ENCODE data around the gene CERKL. TPM values are rescaled to one million over a fixed set of nuclear protein-coding genes. Genes with fewer than 3 reads are reported as not detected.

Gene CERKL
- total RNA-seq, 1 experiment from 2014 or later = 0.24 TPM

GRCh38 chr2:181575650-181576025, 81.3 kb downstream of the CERKL start:
- H3K36me3 Mint-ChIP-seq = no peaks in the 10 kb centered on the region
- peaks cover 4% of the 10 kb centered on the region for H3K4me1 Mint-ChIP-seq
- H3K27me3 Mint-ChIP-seq (ENCODE audit: low read depth) = no peaks in the 10 kb centered on the region
- no peak for ATAC-seq
- no peaks in the 10 kb centered on the region for H3K9me3 Mint-ChIP-seq
- CTCF ChIA-PET = interaction anchor here (1.0 to 6.3 kb wide), 2 partner anchors 82 to 140 kb away, joined by 3 to 42 read pairs; no protein-coding TSS in a partner anchor
- H3K4me3 Mint-ChIP-seq = no peak overlapping the region
- TF ChIP-seq ZNF396 (CRISPR knock-in tag; IDR thresholded peaks at IDR 0.05; ENCODE audit: borderline replicate concordance) (no peak), FOXJ3 (CRISPR knock-in tag; IDR thresholded peaks at IDR 0.05; ENCODE audit: borderline replicate concordance) (no peak), ZNF232 (CRISPR knock-in tag; IDR thresholded peaks at IDR 0.05) (no peak), MLX (CRISPR knock-in tag; IDR thresholded peaks at IDR 0.05) (no peak), FOXP4 (CRISPR knock-in tag; IDR thresholded peaks at IDR 0.05) (no peak), MAX (CRISPR knock-in tag; IDR thresholded peaks at IDR 0.05) (no peak)
- H3K27ac Mint-ChIP-seq = no peak overlapping the region
- POLR2A ChIA-PET = no interaction called here
- no peak for DNase-seq (ENCODE audit: low spot score)

- Mint-ChIP-seq H3K27ac (no peak overlapping the region), H3K27me3 (ENCODE audit: low read depth) (no peaks in the 10 kb centered on the region), H3K36me3 (no peaks in the 10 kb centered on the region), H3K4me3 (no peak overlapping the region), H3K4me1 (peaks cover 4% of the 10 kb centered on the region), H3K9me3 (no peaks in the 10 kb centered on the region)
- no peak for DNase-seq (ENCODE audit: low spot score)
- ChIA-PET POLR2A (no interaction called here), CTCF (interaction anchor here (1.0 to 6.3 kb wide), 2 partner anchors 83 to 140 kb away, joined by 3 to 42 read pairs; no protein-coding TSS in a partner anchor)
- TF ChIP-seq RORB (CRISPR knock-in tag; IDR thresholded peaks at IDR 0.05) (no peak), CTCF (IDR thresholded peaks at IDR 0.05) (no peak), AFF4 (CRISPR knock-in tag; IDR thresholded peaks at IDR 0.05; ENCODE audit: borderline replicate concordance) (no peak)
- ATAC-seq = peak; percentile 38; the same call in 1 of the 2 replicates
Observed at GRCh38 chr2:181575024-181575649, 81.8 kb downstream of the CERKL start.

GRCh38 chr2:181574321-181574720, 82.6 kb downstream of the CERKL start:
- ChIA-PET CTCF (interaction anchor here (6.3 kb wide), 1 partner anchor 141 kb away, joined by 42 read pairs; no protein-coding TSS in a partner anchor), POLR2A (no interaction called here)
- Mint-ChIP-seq H3K36me3 (no peaks in the 10 kb centered on the region), H3K27ac (no peak overlapping the region), H3K4me1 (peaks cover 4% of the 10 kb centered on the region), H3K9me3 (no peaks in the 10 kb centered on the region), H3K4me3 (no peak overlapping the region), H3K27me3 (ENCODE audit: low read depth) (no peaks in the 10 kb centered on the region)
- no peak for DNase-seq (ENCODE audit: low spot score)
- 0 out of 2 replicates have a peak, but pooled peaks have one; percentile 18 for ATAC-seq
- TF ChIP-seq KAT7 (CRISPR knock-in tag; IDR thresholded peaks at IDR 0.05; ENCODE audit: borderline replicate concordance) (no peak), RORB (CRISPR knock-in tag; IDR thresholded peaks at IDR 0.05) (no peak)

Data from WTC11 (cell line).